Neural progenitor cell (in vitro differentiated cells): Measurements from ENCODE around the gene EMC8. TPM values are rescaled to one million over a fixed set of nuclear protein-coding genes. Genes with fewer than 3 reads are reported as not detected.

Source experiments
- DNase-seq: peaks from one replicate; pipeline ENCODE4 v3.0.0-alpha.2; 2016; ENCODE audit warnings: low spot score
- H2AFZ ChIP-seq: fragments of 200-600 bp; sonication (generic); replicated peaks from 2 replicates; pipeline ENCODE4 v1.6.1; 2016; ENCODE audit warnings: antibody characterized with exemption
- H3F3A ChIP-seq: fragments of 200-600 bp; sonication (generic); 2 replicates; pipeline ENCODE4 v1.6.1; 2016; ENCODE audit warnings: antibody characterized with exemption, low read depth
- H3K27ac ChIP-seq: fragments of 200-600 bp; sonication (generic); 2 replicates; pipeline ENCODE4 v1.5.1; 2016; ENCODE audit warnings: mild to moderate bottlenecking
- H3K27me3 ChIP-seq: fragments of 200-600 bp; sonication (generic); 2 replicates; pipeline ENCODE4 v1.6.1; 2016; ENCODE audit warnings: mild to moderate bottlenecking, moderate library complexity
- H3K36me3 ChIP-seq: fragments of 200-600 bp; sonication (generic); 2 replicates; pipeline ENCODE4 v1.5.1; 2016
- H3K4me1 ChIP-seq: fragments of 200-600 bp; sonication (generic); 2 replicates; pipeline ENCODE4 v1.6.1; 2016; ENCODE audit warnings: mixed run types
- H3K4me2 ChIP-seq: fragments of 200-600 bp; sonication (generic); 2 replicates; pipeline ENCODE4 v1.6.1; 2016
- H3K4me3 ChIP-seq: fragments of 200-600 bp; sonication (generic); 2 replicates; pipeline ENCODE4 v1.5.1; 2016
- H3K79me2 ChIP-seq: fragments of 200-600 bp; sonication (generic); 2 replicates; pipeline ENCODE4 v1.6.1; 2016; ENCODE audit warnings: low read depth
- H3K9ac ChIP-seq: fragments of 200-600 bp; sonication (generic); 2 replicates; pipeline ENCODE4 v1.6.1; 2016
- H3K9me3 ChIP-seq: fragments of 200-600 bp; sonication (generic); 2 replicates; pipeline ENCODE4 v1.5.1; 2016; ENCODE audit warnings: low read depth
- H4K20me1 ChIP-seq: fragments of 200-600 bp; sonication (generic); 2 replicates; pipeline ENCODE4 v1.6.1; 2016; ENCODE audit warnings: low read depth
- H3K27ac Mint-ChIP-seq: 3 replicates; pipeline ENCODE4 v1.8.0; 2021; ENCODE audit warnings: mixed read lengths
- H3K27me3 Mint-ChIP-seq: 2 replicates; pipeline ENCODE4 v1.8.0; 2022; ENCODE audit warnings: low read depth, mild to moderate bottlenecking, inconsistent platforms, moderate library complexity, mixed read lengths; ENCODE audit not compliant: insufficient read depth
- H3K36me3 Mint-ChIP-seq: 3 replicates; pipeline ENCODE4 v1.8.0; 2021; ENCODE audit warnings: mixed read lengths
- H3K4me1 Mint-ChIP-seq: 3 replicates; pipeline ENCODE4 v1.8.0; 2021; ENCODE audit warnings: mixed read lengths
- H3K4me3 Mint-ChIP-seq: 3 replicates; pipeline ENCODE4 v1.8.0; 2021; ENCODE audit warnings: mild to moderate bottlenecking, moderate library complexity, mixed read lengths
- H3K9me3 Mint-ChIP-seq: 3 replicates; pipeline ENCODE4 v1.8.0; 2020; ENCODE audit warnings: mixed read lengths
- CTCF ChIP-seq: fragments of 200-600 bp; sonication (generic); IDR thresholded peaks from 2 replicates; pipeline ENCODE4 v1.5.1; 2017; ENCODE audit warnings: antibody characterized with exemption, mild to moderate bottlenecking
- EZH2 ChIP-seq: fragments of 200-600 bp; sonication (generic); IDR thresholded peaks from 2 replicates; pipeline ENCODE4 v1.6.1; 2017; ENCODE audit warnings: antibody characterized with exemption, mild to moderate bottlenecking, moderate library complexity
- EZH2phosphoT487 ChIP-seq: fragments of 200-600 bp; sonication (generic); IDR thresholded peaks from 2 replicates; pipeline ENCODE4 v1.6.1; 2017; ENCODE audit warnings: antibody characterized with exemption
- microRNA counts: library from miRNA; unstranded; fragments of <30 nt; microRNA quantifications from one replicate; lab custom pipeline; 2016
- microRNA-seq: library from miRNA; unstranded; fragments of <30 nt; microRNA quantifications from one replicate; pipeline ENCODE4, GENCODE V29; 2016
- small RNA-seq: library from RNA; depleted of rRNA; stranded (forward); fragments of <200 nt; gene quantifications from one replicate; pipeline ENCODE3, GENCODE V24; 2015
- total RNA-seq: library from RNA; depleted of rRNA; stranded (reverse); fragments of >200 nt; gene quantifications from 2 replicates; pipeline ENCODE4 v1.2.3, GENCODE V29; 2015; ENCODE audit warnings: low replicate concordance

Gene EMC8
- total RNA-seq, 1 donor from 2014 or later: 25.1 TPM

GRCh38 chr16:85728879-85729278 is 70.5 kb downstream of the EMC8 start:
- Mint-ChIP-seq H3K36me3 (no peaks in the 10 kb centered on the region), H3K27ac (no peak overlapping the region), H3K27me3 (peaks cover 18% of the 10 kb centered on the region), H3K9me3 (no peaks in the 10 kb centered on the region), H3K4me3 (no peak overlapping the region), H3K4me1 (peaks cover 26% of the 10 kb centered on the region)
- no peaks in the 10 kb centered on the region for H3K27me3 ChIP-seq
- H3K36me3 ChIP-seq: no peaks in the 10 kb centered on the region
- no peak overlapping the region for H3K4me2 ChIP-seq
- H3K4me3 ChIP-seq: no peak overlapping the region
- peak; percentile 48 for DNase-seq
- H2AFZ ChIP-seq: no peak overlapping the region
- no peaks in the 10 kb centered on the region for H3K79me2 ChIP-seq
- H4K20me1 ChIP-seq: no peaks in the 10 kb centered on the region
- H3K4me1 ChIP-seq: peaks cover 7% of the 10 kb centered on the region
- H3K9me3 ChIP-seq: no peaks in the 10 kb centered on the region
- no peak for TF ChIP-seq EZH2
- TF ChIP-seq EZH2phosphoT487: no peak
- peak; percentile 51 for TF ChIP-seq CTCF
- H3K27ac ChIP-seq: no peak overlapping the region
- no peak overlapping the region for H3K9ac ChIP-seq
- H3F3A ChIP-seq: peaks cover 8% of the 10 kb centered on the region

MicroRNA genes within 50 kb of the gene (microRNA counts, 767-probe panel; counts per million panel counts)
- microRNA hsa-miR-1910 (lab: Ali Mortazavi, UCI): 460 counts per million, percentile 90 among the panel's probes with 10 or more counts

Small RNA genes lying within 50 kb of the gene (microRNA-seq; reads per million reads assigned to microRNA genes)
- gene MIR1910: not detected

Small RNA genes lying within 50 kb of the gene (small RNA-seq; reads per million reads assigned to genes)
- not detected for gene RNU1-103P

Other genes starting within 250 kb of the EMC8 start
- gene GSE1, start 186.2 kb downstream of the EMC8 start, total RNA-seq: 7.7 and 20.4 TPM in 2 replicates
- gene GINS2, start 110.6 kb downstream of the EMC8 start, total RNA-seq: 47.9 and 51.9 TPM in 2 replicates
- gene C16orf74, start 48.4 kb downstream of the EMC8 start, total RNA-seq: 1.1 TPM in 1 of 2 replicates, not detected in the other
- gene COX4I1, start 151 bp upstream of the EMC8 start, total RNA-seq: 308 and 386 TPM in 2 replicates
- gene IRF8, start 99.6 kb upstream of the EMC8 start, total RNA-seq: 1.2 and 2.0 TPM in 2 replicates